ENCODE measurements around the gene CCDC175.

GRCh38 chr14:59482541-59483331 is 93.9 kb downstream of the CCDC175 start:
- no peak for TF ChIP-seq POLR2A (IDR thresholded peaks at IDR 0.05)
- TF ChIP-seq, protein P1, sequence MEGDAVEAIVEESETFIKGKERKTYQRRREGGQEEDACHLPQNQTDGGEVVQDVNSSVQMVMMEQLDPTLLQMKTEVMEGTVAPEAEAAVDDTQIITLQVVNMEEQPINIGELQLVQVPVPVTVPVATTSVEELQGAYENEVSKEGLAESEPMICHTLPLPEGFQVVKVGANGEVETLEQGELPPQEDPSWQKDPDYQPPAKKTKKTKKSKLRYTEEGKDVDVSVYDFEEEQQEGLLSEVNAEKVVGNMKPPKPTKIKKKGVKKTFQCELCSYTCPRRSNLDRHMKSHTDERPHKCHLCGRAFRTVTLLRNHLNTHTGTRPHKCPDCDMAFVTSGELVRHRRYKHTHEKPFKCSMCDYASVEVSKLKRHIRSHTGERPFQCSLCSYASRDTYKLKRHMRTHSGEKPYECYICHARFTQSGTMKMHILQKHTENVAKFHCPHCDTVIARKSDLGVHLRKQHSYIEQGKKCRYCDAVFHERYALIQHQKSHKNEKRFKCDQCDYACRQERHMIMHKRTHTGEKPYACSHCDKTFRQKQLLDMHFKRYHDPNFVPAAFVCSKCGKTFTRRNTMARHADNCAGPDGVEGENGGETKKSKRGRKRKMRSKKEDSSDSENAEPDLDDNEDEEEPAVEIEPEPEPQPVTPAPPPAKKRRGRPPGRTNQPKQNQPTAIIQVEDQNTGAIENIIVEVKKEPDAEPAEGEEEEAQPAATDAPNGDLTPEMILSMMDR (IDR thresholded peaks at IDR 0.05): no peak

All from uterus (tissue), 2 donors.